Measurements from ENCODE around the gene ELAVL2.

GRCh38 chr9:23798325-23798724, 27.7 kb downstream of the ELAVL2 start:
- TF ChIP-seq GATA3 (IDR thresholded peaks at IDR 0.05; ENCODE audit: low read depth, low read length) (no peak), GATA2 (IDR thresholded peaks at IDR 0.05; ENCODE audit: low read depth, low read length) (no peak)
